GM12878 (cell line): Measurements from ENCODE around the gene CPNE6. TPM values are rescaled to one million over a fixed set of nuclear protein-coding genes. Genes with fewer than 3 reads are reported as not detected.

Source experiments
- ATF3 ChIP-seq: IDR thresholded peaks from 2 replicates; pipeline ENCODE4 v1.6.1; 2011; ENCODE audit warnings: low read depth, mild to moderate bottlenecking, low read length, moderate library complexity, borderline replicate concordance; ENCODE audit errors: extremely low read depth
- CBFB ChIP-seq: IDR thresholded peaks from 2 replicates; pipeline ENCODE4 v1.6.1; 2016; ENCODE audit warnings: antibody characterized with exemption, low read depth
- E2F8 ChIP-seq: fragments of 450-650 bp; IDR thresholded peaks from 2 replicates; pipeline ENCODE4 v1.6.1; 2018; ENCODE audit warnings: mild to moderate bottlenecking, low read depth, moderate library complexity; ENCODE audit not compliant: partially characterized antibody
- MEF2A ChIP-seq: IDR thresholded peaks from 2 replicates; pipeline ENCODE4 v1.6.1; 2011; ENCODE audit warnings: low read depth, mild to moderate bottlenecking, low read length, moderate library complexity; ENCODE audit not compliant: insufficient read depth
- NFXL1 ChIP-seq: fragments of 450-650 bp; IDR thresholded peaks from 2 replicates; pipeline ENCODE4 v1.6.1; 2017; ENCODE audit warnings: antibody characterized with exemption, mild to moderate bottlenecking, borderline replicate concordance
- NR2C1 ChIP-seq: fragments of 450-650 bp; IDR thresholded peaks from 2 replicates; pipeline ENCODE4 v1.6.1; 2017; ENCODE audit warnings: antibody characterized with exemption, mild to moderate bottlenecking, moderate library complexity
- PAX5 ChIP-seq: IDR thresholded peaks from 2 replicates; pipeline ENCODE4 v1.6.1; 2011; ENCODE audit warnings: low read depth, low read length, borderline replicate concordance
- STAT1 ChIP-seq: fragments of 450-650 bp; conservative IDR thresholded peaks from 2 replicates; pipeline ENCODE4 v1.6.1; 2014; ENCODE audit warnings: antibody characterized with exemption, mild to moderate bottlenecking
- USF2 ChIP-seq: IDR thresholded peaks from 2 replicates; pipeline ENCODE4 v1.6.1; 2011; ENCODE audit warnings: low read depth, low read length, improper control_type of control experiment, borderline replicate concordance
- ZBTB4 ChIP-seq: fragments of 450-650 bp; formaldehyde crosslinking; IDR thresholded peaks from 2 replicates; pipeline ENCODE4 v1.4.0; 2022; ENCODE audit warnings: mild to moderate bottlenecking, moderate library complexity
- ZNF622 ChIP-seq: fragments of 450-650 bp; IDR thresholded peaks from 2 replicates; pipeline ENCODE4 v1.6.1; 2017; ENCODE audit warnings: mild to moderate bottlenecking, inconsistent platforms
- polyA plus RNA-seq, 11 experiments: library from polyadenylated mRNA; depleted of rRNA in 4 of 11; unstranded in 6 of 11; stranded (reverse) in 5 of 11; fragments of >200 nt; fragmentation: Nextera tagmentation in 4 of 11; fragmentation: Illumina TruSeq in 1 of 11; extraction: Ambion mirVana in 4 of 11; extraction: Trizol in 1 of 11; gene quantifications; 1 replicate in 1 of 11; 2 replicates in 10 of 11; pipeline versions ENCODE4 v1.2.1 to v1.2.3, GENCODE V29; 2011 to 2016; ENCODE audit warnings: inconsistent platforms in 2 of 11, missing spikeins in 2 of 11, low read depth in 1 of 11
- total RNA-seq, 4 experiments: library from RNA; depleted of rRNA in 3 of 4; stranded (reverse); fragments of >200 nt in 3 of 4; fragmentation: Illumina TruSeq in 1 of 4; extraction: Trizol in 1 of 4; gene quantifications; 2 replicates each; pipeline versions ENCODE4 v1.2.1 to v1.2.3, GENCODE V29; 2013 to 2021

Gene CPNE6
- total and polyA plus RNA-seq, 10 of the 15 experiments (the other 5 are each of a cell fraction or from before 2014, with no cell fraction given) = 0.06 to 0.43 (median 0.18) TPM; not detected in 3

DNA sequence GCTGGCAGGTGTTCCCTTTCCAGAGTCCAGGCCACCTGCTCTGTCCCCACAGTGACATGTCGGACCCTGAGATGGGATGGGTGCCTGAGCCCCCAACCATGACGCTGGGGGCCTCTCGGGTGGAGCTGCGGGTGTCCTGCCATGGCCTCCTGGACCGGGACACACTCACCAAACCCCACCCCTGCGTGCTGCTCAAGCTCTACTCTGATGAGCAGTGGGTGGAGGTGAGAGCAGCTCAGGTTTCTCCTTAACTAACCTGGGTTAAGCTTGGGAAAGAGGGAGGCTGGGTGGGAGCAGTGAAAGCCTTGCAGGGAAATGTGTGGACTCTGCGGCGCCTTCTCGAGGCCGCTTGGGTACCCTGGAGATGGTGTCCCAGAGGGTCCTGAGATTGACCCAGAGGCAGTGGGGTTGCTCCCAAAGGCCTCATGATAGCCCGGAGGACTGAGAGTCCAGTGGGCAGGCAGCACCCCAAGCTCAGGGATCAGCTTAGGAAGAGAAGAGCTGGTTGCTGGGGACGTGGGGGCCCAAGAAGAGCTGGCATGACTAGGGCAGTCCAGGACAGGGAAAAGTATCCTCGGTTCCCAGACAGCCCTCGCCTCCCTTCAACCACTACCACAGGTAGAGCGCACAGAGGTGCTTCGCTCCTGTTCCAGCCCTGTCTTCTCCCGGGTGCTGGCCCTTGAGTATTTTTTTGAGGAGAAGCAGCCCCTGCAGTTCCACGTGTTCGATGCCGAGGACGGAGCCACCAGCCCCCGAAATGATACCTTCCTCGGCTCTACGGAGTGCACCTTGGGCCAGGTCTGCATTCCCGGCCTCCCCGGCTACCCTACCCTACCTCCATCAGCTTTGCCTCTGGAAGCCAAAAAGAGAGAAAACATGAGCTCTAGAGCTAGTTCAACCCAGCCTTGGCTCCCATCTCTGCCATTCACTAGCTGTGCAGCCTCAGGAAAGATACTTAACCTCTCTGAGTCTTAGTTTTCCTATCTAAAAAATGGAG, 1.8 kb downstream of the CPNE6 start (continued):
- TF ChIP-seq ZBTB4 (CRISPR knock-in tag) = no peak
- TF ChIP-seq CBFB = no peak
- TF ChIP-seq E2F8 = no peak
- TF ChIP-seq ZNF622 = no peak
- no peak for TF ChIP-seq NFXL1
- TF ChIP-seq ATF3 = no peak
- TF ChIP-seq STAT1 = no peak
- no peak for TF ChIP-seq PAX5
- no peak for TF ChIP-seq USF2
- TF ChIP-seq MEF2A = no peak
- no peak for TF ChIP-seq NR2C1
